CD4-positive, alpha-beta T cell treated with Interleukin-17A for 1 hour (primary cell): ENCODE data around the gene TBC1D19.
A peak's percentile ranks its signal among the peaks of the same experiment; 100 is the strongest.

Source experiments
- DNase-seq: peaks from one replicate; pipeline ENCODE4 v3.0.0-alpha.2; 2020

The TBC1D19 gene

DNA sequence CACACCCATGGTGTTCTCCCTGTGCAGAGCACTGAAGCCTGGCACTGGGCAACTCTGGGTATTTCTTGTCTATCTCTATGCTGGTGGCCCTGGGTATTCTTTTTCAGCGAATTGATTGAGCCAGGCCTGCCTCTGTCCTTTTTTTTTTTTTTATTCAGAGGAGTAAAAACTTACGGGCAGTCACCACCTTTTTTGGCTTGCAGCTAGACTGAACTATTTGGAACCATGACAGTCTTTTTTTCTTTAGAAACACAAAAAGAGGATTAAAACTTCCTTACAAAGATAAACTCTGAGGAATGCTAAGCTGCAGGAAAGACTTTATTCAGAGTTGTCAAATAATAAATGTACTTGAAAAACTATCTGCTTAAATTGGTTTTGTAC, 157.6 kb downstream of the TBC1D19 start:
- DNase-seq, result no peak

DNA sequence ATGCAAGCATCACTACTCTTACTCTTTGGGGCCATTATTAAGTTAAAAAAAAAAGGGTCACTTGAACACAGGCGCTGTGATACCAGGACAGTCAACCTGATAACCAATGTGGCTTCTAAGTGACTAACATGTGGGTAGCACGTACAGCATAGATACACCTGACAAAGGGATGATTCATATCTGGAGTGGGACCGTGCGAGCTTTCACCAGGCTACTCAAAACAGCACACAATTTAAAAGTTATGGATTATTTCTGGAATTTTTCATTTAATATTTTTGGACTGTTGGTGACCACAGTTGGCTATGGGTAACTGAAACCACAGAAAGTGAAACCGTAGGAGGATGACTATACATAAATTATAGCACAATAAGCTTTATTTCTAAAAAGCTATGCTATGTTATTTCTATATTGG, 162.9 kb downstream of the TBC1D19 start:
- peak; percentile 22 for DNase-seq

DNA sequence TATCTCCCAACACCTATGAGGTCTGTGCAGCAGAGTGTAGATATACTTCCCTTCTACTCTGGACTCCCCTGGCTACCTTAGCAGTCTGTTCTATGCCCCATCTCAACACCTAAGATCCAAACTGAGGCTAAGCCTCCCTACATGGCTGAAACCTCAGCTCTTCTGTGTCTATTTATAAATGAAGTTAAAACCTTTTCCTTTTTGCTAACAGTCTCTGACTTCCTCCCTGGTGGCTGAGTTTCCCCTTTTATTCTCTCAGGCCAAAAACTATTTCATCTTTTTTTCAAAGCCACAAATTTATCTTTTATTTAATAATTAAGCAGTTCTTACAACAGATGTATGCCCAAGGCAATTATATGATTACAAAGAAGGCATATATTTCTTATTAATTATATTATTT, 164.9 kb downstream of the TBC1D19 start:
- no peak for DNase-seq

DNA sequence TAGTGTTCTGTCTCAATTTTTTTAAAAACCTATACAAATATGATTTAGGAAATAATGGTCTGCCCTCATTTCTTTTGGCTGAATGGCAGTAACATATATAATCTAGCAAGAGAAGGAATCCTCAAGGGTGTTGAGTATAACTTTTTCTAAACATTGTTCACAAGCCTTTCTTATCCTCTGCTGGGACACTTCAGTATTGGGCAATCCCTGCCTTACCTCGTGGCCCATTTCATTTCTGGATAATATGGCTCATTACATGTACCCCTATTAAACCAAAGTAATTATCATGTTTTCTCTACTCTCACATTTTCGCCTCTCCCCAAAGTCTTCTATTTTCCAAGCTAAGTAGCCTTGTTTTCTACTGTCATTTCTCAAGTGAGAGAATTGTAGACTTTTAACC, 166.0 kb downstream of the TBC1D19 start:
- DNase-seq, result no peak

DNA sequence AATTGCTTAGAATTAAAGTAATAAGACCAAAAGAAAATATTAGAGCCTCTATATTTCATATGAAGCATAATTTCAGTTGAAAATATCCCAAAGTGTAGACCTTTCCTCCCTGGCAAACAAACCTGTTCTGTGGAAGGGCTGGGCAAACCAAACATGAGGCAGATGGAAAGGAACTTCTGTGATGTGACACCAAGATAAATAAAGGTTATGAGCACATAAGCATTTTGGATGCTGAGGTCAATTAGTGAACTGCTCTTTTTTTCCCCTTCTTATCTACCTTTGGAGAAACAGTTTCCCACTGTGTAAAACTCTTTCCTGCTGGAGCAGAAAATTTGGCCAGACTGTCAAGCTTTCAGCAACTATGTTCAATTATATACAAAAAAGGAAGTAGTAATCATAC, 167.1 kb downstream of the TBC1D19 start:
- no peak for DNase-seq

DNA sequence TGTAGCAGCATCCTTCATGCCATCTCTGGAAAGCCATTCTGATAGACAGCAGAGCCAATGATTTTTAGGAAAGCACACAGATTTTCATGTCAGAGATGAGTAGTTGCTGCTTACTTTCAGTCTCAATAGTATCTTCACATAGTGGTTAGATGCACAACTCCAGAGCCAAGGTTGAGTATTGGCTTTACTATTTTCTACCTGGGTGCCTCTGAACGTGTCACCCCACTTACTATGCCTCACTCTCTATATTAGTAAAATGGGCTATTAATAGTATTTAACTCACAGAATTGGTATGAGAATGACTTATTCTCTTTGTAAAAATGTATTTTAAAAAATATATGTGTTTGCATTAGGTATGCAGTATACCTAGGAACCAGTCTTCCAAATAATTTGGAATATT, 168.0 kb downstream of the TBC1D19 start:
- DNase-seq, result no peak

DNA sequence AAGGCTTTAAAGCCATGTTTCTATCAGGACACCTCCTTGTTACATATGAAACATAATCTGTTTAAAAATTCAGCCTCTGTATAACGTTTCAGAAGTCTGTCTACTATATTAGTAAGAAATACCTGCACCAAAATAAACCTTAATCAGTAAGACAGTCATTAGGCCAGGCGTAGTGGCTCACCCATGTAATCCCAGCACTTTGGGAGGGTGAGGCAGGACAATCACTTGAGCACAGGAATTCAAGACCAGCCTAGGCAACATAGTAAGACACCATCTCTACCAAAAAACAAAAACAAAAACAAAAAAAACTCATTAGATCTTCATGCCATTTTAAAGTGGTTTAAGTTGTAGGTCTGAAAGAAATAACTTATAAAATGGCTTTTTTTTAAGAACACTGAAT, 169.3 kb downstream of the TBC1D19 start:
- DNase-seq, result no peak

DNA sequence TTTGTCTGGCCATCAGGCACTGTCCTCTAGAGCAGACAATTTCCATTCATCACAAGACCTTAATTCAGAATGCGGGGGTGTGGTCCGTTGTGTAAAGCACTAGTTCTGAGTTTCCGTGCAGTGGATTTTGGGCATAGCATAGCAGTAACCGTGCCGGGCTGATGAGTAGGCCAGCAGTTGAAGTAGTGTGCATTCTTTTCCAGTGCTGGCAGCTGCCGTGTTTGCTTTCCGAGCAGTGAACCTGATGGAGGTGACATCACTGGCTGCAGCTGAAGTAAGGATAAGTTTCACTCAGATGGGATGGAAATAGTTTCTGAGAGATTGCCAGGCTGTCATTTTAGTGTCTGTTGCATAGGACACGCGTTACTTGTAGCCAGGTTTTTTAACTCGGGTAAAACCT, 169.7 kb downstream of the TBC1D19 start:
- no peak for DNase-seq

DNA sequence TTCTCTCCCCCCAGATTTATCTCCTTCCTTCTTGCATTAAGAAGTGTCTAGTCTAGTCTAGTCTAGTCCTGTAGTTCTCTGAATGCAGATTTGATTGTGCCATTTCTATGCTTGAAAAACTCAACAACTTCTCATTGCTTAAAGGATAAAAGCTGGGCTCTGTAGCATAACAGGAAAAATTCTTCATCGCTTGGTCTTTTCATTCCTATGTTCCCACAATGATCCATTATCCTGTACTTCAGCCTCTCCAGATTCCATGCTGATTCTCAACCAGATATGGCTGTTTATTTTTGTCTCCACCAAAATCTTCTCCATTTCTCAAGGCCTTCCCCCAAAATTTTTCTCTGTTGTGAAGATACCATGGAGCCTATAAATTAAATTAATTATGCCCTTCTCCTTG, 173.9 kb downstream of the TBC1D19 start:
- DNase-seq, result no peak

DNA sequence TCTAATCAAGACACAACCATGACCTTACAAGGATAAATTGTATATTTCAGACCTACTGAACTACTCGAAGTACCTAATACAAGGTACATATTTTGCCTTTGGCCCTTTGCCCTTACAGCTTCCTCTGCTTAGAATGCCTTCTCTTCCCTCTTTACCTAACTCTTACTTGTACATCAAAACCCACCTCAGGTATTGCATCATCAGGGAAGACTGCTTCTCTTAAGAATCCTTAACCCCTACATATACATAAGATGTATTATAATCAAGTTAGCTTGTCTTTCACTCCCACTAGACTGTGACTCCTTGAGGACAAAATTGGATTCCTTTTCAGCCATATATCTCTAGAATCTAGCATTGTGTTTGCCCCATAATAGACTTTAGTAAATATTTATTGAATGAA, 175.0 kb downstream of the TBC1D19 start:
- no peak for DNase-seq

DNA sequence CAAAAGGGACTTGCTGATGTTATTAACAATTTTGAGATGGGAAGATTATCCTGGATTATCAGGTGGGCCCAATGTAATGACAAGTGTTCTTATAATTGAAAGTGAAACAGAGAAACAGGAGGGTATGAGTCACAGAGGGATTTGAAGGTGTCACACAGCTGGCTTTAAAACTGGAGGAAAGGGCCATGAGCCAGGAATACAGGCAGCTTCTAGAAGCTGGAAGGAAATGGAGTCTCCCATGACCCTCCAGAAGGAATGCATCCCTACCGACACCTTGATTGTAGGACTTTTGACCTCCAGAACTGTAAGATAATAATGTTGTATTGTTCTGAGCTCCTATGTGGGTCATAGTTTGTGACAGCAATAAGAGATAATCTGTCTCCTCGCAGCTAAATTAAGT, 178.8 kb downstream of the TBC1D19 start:
- DNase-seq, result no peak

DNA sequence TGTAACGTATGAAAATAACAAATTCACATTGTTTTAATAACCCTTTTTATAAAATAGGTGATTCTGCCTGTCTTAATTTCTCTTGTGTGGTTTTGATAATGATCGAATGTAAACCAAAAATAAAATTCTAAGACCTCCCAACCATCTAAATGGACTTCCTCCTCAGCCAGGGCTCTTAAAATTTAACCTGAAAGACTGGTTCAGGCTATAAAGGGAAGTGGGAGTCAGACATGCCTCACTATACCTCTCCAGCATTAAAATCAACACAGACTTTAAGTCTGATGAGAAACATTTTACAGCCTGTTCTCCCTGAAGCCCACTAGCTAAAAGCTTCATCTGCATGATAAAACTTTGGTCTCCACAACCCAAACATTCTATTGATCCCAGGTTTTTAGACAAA, 179.2 kb downstream of the TBC1D19 start:
- DNase-seq, result no peak

DNA sequence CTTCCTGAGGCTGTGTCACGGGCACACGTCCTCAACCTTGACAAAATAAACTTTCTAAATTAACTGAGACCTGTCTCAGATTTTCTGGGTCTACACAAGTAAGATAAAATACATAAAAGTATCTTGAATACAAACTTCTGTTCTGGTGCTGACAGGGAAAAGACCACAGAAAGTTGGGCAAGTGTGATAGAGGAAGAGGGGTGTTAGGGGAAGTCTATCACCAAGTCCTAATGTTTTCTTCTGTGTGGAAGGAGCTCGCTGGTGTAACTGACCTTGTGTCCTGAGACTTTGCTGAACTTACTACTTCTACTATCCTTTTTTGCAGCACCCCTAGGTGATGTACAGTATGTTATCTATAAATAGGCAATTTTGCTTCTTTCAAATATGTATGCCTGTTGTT, 179.8 kb downstream of the TBC1D19 start:
- DNase-seq, result no peak

DNA sequence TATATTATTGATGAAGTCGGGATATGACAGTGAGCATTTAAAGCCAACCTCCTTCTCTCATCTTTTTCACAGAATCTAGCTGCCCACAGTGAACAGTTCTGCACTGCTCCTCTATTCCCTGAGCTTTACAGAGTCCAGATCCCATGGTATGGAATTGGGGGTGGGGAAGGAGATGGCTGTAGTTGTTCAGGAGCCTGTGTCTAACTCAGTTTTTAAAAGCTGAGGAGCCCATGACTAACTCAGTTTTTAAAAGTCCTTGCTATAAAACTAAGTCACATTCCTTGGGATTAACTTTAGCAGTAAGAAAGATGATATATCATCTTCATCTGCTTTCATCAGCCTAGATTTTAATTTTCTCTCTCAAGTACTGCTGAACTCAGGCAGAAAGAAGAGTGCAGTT, 180.3 kb downstream of the TBC1D19 start:
- no peak for DNase-seq

DNA sequence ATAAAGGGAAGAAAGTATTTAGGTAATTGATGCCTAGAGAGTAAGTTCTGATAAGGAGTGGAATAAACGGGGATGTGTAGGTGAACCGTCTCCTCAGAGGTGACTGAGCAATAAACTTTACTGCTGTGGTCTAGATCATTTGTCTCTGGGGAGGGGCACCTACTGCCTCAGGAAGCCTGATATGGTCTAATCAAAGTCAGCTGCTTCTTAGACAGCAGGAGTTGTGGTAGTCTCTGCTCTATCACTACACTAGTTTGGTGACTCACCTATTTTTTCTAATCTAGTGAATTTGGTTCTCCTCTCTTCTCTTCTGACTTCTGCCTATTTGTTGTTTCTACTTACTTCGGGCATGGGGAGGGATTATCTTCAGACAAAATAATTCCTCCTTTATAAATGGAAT, 181.6 kb downstream of the TBC1D19 start:
- no peak for DNase-seq

DNA sequence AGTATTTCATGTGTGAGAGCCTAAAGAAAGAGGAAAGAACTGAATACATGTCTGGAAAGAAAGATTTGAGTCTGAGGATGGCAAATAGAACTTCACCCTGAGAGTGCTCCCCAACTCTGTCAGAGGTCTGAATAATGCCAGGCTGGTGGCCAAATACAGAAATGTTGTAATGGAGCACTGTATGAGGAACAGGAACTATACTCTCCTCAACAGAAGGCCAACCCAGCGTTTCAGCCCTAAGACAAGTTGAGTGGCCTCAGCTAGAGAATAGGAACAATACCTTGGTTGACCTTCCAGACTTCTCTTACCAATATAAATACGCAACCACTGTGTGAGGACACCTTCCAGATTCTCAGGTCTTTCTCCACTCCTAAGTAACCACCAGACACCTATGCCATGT, 182.3 kb downstream of the TBC1D19 start:
- no peak for DNase-seq

DNA sequence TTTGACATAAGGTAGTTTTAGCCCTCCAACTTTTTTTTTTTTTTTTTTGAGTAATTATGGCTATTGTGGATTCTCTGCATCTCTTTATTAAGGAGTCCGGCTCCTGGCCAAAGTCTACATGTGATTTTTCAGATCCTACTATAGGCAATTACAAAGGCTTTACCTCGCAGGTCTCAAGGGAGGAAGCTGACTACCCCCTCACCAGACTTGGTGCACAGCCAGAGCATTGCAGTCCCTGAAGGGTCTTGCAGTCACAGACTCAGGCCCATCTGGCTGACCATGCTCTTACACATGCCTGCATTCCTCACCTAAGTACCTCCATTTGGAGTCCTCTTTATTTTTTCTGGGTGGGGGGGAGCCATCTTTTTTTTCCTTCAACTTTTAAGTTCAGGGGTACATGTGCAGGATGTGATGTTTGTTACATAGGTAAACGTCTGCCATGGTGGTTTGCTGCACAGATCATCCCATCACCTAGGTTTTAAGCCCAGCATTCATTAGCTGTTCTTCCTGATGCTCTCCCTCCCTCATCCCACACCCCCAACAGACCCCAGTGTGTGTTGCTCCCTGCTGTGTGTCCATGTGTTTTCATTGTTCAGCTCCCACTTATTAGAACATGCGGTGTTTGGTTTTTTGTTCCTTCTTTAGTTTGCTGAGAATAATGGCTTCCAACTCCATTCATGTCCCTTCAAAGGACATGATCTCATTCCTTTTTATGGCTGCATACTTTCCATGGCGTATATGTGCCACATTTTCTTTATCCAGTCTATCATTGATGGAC, 188.4 kb downstream of the TBC1D19 start:
- no peak for DNase-seq

DNA sequence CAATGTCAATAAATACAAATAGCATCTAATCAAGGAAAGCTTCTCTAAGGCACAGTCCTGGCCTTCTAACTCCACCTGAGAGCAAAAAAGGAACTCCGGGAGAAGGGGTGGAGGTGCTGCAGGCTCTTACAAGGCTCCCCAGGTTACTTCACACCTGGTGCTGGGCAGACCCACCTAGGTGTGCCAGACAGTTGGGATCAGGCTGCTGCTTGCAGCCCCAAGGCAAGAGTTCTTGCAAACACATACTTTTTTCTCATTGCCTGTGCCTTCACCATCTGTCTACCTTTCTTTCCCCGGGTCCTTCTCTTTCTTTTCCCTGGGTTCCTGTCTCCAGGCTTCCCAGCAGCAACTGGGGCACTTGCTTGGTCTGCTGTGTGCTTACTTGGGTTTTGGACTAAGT, 195.3 kb downstream of the TBC1D19 start:
- no peak for DNase-seq

DNA sequence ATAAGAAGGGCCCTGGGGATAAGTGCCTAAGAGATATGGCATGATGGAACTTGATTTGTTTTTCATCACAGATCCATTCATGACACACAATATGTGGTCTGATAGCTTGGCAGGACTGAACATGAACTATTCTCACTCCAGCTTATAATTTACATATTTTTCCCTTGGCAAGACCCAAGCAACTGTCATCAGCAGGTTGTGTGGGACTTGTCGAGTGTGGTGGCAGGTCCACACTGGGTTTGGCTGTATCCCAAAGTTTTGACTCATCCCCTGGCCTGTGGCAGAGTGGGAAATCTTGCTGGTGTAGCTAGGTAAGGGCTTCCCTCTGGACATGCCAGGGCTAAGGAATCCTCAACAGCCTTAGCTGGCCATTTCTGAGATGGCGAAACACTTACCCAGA, 195.8 kb downstream of the TBC1D19 start:
- DNase-seq, result no peak

DNA sequence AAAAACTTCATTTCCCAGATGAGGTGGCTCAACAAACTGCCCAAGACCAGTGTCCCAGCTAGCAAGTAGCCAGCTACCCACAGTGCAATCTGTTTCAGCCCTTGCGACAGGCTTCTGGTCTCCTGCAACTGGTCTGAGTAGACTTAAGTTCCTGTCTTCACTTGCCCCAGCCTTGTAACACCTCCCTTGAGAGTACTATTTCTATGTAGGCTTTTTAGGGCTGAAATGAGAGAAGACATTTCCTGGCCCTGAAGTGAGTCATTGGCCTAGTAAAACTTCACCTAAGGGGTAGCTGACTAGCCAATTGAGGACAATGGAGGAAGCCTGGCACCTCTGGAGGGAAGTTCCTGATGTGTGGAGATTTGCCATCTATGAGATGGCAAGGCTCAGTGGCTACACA, 196.7 kb downstream of the TBC1D19 start:
- DNase-seq, result no peak

DNA sequence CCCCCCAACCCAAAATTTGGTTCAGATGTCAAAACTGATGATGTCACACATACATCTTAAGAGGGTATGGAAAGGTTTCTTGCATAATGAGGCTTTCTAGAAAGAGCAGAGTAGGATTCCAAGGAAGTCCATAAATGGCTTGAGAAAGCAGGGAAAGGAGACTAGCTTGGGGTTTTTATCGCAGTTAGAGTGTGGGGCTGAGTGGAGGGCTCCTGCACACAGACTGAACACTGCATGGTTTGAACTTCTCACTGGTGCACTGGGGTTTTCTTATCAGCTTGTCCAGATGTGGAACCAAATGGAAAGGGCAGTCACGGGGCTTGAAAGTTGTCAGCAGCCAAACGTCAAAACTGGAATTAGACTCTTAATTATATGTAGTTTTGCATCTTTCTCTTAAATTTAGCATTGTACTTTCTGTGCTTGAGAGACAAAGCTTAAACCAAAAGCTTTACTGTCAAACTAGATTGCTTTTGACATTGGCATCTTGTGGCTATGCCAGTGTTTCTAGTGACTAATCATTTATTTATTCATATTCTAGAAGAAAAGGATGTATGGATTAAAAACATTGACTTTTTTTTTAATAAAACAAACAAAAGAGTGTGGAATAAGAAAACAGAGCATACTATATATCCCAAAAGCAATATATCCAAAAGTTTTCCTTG, 198.4 kb downstream of the TBC1D19 start:
- no peak for DNase-seq

DNA sequence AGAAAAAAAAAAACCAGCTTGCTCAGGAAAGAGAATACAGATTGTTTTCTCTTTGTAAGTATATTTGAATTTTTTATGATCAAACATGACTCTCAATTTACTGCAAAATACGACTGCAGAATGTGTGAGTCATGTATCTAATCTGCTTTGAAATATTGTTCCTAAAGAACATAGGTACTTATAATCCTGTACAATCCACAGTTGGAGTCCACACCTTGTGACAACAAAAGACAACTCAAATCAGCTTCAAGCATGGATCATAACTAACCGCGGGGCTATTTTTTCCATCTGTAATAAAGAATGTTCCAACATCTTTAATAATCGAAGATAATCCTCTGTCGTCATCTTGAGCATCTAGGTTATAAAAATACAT, 198.9 kb downstream of the TBC1D19 start:
- DNase-seq, result no peak

DNA sequence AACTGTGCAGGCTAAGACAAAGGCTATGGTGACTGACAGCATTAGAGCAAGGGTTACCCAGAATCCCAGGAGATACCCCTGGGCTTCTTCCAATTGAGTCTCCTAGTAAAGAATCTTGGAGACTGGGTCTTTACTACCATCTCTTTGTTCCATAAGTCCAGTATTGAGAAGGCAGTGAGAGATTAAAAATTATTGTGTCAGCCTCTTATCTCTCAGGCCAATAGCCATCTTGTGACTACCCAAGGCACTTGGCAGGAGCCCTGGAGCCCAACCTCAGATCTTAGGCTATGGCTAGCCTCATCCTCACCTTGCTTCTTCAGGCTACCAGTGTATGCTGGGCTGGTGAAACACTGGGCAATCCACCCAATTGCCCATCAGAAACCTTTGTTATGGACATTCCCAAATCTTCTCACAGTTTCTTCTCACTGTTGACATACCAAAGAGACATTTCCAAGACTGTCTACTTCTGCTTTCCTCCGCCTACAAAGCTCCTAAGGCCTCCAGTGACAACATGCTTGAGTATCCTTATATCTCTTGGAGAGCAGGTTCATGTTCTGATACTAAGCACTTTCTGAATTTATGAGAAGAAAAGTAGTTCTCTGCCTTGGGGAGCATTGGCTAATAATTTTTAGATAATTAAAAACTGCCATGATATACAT, 200.5 kb downstream of the TBC1D19 start:
- DNase-seq, result no peak

DNA sequence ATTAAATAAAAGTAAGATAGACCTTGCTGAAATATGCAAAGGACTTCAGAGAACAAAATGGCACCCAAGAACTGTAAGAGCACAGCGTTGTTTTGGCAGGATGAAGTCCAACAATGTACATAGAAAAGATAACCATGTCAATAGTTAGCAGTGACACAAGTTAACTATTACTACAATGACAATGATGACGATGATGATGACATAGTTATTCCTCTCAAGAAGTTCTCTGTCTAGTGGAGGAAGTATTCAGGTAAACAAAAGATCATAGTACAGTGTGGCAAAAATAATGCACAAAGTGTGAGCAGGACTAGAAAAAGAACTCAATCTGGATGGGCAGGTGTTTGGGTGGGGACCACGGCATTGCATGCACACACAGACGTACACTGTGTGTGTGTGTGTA, 201.4 kb downstream of the TBC1D19 start:
- no peak for DNase-seq

DNA sequence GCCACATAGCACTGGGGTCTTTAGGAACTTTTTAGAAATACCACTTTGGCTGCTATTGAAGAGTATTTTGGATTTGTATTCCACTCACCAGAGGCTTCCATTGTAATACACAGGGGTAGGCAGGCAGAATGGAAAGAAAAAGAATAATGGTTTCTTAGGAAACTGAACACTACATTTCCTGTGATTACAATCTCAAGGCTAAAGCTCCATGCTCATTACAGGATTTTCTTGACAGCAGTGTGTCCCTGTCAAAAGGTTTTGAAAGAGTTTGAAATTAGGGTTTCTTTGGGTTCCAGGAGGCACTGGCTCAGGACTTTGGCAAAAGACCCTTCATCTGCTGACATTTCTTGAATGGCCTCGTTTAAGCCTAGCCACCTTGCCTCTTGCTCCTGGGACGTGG, 201.9 kb downstream of the TBC1D19 start:
- DNase-seq, result no peak
